GM18526 (cell line): ENCODE measurements around the gene CD82.

Experiments used
- POLR2A ChIP-seq: IDR thresholded peaks from 3 replicates; pipeline ENCODE4 v1.6.1; 2011; ENCODE audit not compliant: insufficient read length; ENCODE audit errors: extremely low read depth

The CD82 gene

DNA sequence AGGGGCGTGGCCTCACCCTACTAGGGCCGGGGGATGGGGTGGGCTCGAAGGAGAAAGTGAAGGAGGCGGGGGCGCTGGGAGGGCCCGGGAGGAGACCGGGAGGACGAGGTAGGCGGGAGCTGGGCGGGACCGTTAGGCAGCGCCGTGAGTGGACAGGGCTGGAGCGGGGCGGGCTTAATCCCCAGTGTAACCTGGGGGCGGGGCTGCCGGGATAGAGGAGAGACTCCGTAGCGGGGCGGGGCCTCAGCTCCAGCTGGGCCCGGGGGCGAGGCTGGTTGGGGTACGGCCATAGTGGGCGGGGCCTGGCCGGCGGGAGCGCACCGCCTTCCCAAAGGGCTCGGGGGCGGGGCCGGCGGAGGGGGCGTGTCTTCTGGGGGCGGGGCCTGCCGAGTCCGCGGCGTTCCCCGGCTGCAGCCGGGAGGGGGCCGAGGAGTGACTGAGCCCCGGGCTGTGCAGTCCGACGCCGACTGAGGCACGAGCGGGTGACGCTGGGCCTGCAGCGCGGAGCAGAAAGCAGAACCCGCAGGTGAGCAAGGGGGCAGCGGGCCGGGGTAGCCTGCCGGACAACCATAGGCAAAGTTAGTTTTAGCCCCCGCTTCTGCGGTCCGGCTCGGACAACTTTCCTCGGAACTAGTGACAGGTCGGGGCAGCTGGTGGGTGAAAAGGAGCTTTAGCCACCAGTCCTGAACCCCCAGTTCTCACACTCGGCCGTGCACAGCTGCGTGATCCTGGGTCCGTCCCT, at the start of gene CD82:
Gene CD82 (plus strand): TSS at position 453 of the 742 bp plus-strand sequence. CDS start 29,000 bp downstream, outside the sequence.
- TF ChIP-seq POLR2A = peak; percentile 93

DNA sequence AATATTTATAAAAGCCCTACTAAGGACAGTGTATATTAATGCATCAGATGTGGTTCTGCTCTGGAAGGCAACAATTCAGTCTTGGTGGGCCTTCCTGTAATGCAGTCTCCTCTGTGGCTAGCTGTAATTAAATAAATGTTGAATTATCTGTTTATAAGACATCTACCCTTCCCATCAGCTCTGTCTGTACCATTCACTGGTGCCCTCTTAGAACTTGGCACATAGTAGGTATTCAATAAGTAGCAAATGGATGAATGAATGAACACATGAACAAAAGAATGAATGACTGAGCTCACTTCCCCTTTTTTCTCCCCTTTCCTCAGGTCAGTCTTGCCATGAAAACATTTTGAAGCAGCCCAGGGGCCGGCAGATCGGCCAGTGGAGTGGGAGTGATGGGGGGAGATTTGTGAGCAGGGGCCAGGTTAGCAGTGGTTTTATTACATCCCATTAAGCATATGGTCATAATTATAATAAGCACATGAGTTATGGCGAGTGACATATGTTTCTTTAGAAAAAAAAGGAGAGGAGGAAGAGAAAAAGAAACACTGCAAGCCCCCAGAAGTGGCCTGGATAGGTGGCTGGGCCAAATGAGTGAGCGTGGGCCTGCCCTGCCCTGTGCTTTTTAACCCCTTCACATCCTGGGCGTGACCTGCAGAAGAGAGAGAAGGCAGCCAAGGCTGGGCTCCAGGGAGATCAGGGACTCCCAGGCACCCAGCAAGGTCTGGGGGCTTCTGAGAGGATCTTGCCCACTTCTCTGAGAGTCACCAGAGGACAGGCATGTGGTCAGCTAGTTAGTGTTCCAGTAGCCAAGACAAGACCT, 48.6 kb upstream of the CD82 start:
- no peak for TF ChIP-seq POLR2A

DNA sequence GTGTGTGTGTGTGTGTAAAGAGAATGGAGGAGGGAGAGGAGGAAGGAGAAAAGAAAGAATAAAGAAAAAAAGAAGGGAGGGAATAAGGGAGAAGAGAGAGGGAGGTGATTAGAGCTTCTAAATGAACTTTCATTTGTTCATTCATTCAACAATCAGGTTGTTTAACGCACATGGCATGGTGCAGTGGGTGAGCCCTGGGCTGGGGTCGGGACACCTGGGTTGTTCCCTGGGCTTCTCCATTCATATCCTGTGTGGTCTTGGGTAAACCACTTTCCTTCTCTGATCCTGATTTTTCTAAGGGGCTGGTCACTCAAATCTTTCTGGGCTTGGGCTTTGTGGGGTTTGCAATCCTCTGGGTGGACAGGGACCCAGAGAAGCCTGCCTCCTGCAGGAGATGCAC, 47.9 kb upstream of the CD82 start:
- no peak for TF ChIP-seq POLR2A

DNA sequence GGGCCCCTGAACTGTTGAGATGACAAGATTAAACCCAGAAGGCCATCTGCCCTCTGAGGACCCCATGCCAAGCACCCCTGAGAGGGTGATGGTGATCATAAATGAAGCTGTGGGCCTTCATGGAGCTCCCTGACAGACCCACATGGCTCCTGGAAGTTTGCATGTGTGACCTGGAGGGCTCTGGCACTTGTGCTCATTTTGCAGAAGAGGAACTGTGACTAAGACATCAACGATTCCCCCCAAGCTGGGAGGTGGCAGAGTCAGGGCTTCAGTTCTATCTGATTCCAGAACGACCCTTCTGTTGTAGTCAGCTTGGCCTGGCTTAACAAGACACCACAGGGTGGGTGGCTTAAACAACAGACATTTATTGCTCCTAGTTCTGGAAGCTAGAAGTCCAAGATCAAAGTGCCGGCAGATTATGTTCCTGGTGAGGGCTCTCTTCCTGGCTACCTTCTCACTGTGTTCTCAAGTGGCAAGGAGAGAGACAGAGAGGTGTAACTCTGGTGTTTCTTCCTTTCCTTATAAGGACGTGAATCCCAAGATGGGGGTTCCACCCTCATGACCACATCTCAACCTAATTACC, 46.4 kb upstream of the CD82 start:
- no peak for TF ChIP-seq POLR2A

DNA sequence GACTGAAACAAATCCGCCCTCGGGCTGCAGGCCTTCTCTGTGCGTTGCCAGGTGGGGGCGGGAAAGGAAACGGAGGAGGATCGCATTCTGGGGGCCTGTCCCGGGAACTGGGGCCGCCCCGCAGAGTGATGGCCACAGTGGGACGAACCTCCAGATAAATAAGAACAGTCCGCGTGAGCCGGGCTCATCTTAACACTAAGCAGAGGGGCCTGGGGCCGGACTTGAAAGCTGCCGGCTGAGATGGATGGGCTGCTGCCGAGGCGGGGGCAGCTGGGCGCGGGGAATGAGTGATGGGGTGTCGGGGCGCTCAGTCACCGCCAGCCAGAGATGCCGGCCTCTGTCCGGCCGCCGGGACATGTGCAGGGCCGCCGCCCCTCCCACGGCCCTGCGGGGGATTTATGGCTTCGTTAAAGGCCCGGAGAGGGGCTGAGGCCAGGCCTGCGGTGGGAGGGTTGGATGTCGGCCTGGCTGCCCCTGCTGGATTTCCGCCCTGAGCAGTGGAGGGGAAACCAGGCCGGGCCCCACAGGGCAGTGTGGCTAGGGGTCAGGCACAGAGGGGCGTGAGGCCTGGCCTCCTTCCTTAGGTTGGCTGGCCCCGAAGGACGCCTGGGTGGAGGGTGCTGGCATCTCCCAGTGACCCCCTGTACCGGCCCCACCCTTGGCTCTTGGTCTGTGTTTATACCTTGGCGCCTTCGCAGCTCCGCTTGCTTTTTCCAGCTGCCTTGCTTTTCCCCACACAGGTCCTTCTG, 45.3 kb upstream of the CD82 start:
- no peak for TF ChIP-seq POLR2A

GRCh38 chr11:44521148-44521547, 44.3 kb upstream of the CD82 start:
- TF ChIP-seq POLR2A = no peak

GRCh38 chr11:44522294-44522693, 43.2 kb upstream of the CD82 start:
- TF ChIP-seq POLR2A = no peak

- TF ChIP-seq POLR2A = no peak
Measured at GRCh38 chr11:44524346-44524745, 41.1 kb upstream of the CD82 start.

GRCh38 chr11:44524751-44525201, 40.7 kb upstream of the CD82 start:
- TF ChIP-seq POLR2A = no peak

DNA sequence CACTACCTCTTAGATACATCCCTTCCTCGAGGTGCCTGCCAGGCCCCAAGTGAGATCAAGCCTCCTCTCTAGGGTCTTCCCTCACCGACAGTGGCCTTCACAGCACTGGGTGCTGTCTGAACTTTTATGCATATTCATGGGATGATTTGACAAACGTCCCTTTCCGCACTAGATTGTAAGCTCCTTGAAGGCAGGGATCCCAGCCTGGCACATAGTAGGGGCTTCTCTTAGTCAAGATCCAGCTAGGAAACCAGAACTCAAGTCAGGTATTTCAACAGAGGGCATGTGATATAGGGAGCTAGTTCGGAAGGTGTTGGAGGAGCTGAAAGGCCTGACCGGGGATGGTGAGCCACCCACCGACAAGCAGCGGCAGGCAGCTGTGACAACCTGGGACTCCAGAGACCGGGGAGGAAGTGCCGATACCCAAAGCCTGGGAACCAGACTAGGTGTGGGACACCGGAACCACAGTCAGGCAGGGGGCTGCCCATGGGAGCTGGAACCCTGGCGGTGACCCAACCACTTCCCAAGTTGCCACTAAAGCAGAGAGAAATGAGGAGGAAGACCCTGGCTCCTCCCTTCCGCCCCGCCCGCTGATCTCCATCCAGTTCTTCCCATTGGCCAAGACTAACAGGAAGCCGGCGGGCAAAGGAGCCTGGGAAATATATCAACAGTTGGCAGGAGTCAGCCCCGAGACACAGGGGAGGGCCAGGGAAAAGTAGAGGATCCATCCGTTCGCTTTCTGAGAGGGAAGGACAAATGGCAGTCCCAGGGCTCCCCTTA, 39.8 kb upstream of the CD82 start:
- TF ChIP-seq POLR2A = no peak

DNA sequence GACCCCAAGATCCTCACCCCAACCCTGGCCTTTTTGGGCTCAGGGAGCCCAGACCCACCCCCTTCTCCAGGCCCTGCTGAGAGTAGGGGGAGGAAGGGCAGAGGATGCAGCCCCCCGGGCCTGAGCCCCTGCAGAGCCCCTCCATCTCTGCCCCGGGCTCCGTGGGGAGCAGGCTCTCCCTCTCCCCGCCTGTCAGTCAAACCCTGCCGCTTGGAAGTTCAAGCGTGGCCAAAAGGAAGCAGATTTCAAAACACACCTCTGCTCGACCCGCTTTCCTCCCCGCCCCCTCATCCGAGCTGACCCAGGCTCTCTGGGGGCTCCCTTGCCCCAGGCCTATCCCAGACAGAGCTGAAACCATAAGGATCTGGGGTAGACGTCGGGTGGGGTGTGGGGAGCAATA, 39.0 kb upstream of the CD82 start:
- TF ChIP-seq POLR2A = no peak

DNA sequence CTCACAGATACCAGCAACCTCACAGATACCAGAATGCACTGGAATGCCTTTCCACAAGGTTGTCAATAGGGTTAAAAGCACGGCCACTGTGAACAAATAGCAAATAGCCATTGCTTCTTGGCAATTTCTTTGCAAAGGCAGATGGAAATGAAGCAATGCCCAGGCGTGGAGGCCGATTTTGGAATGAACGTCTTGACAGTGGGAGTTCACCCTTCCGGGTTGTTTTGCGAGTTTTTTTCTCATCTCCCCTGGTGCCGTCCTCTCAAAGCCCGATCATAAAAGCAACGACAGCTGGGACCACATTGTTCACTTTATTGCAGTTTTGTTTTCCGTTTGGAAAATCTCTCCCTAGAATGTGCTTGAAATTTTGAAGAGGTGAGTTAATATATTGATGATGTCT, 38.0 kb upstream of the CD82 start:
- TF ChIP-seq POLR2A = no peak

DNA sequence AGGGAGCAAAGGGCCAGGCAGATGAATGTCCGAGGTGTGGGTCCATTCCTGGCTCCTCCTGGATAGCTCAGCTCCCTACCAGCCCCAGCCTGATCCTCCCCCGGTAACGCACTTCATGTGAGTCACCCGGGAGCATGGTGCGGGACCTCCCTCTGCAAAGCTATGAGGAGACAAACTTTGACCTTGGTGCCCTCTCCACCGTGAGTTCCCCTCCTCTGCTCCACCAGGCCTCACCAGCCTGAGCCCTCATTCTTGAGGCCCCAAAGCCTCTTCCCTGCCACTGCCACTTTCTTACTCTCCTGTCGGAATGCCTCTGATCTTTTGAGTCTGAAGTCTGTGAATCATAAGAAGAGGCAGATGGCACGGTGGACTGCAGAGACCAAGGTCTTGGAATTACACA, 37.4 kb upstream of the CD82 start:
- no peak for TF ChIP-seq POLR2A

DNA sequence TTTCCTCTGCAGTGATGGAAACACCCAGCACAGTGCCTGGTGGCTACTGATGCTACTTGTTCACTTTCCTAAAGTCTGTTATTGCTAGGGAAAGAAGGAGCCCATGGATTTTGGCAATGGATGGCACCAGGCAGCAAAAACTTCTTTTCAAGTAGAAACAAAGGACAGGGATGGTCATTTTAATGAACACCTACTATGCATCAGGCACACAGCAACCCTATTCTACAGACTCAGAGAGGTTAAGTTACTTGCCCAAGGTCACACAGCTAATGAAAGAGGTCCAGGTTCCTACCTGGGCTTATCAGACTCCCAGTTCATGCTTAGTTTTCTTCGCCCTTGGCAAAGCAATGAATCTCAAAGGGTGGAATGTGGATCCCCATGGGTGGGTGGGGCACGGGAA, 36.9 kb upstream of the CD82 start:
- no peak for TF ChIP-seq POLR2A

- no peak for TF ChIP-seq POLR2A
Measured at GRCh38 chr11:44529895-44530412, 35.5 kb upstream of the CD82 start.
